Measurements from ENCODE around the gene KRT79.
"Not testable (repeated sequence)": the region's sequence is repeated elsewhere in the genome, so short reads cannot be mapped to it uniquely, and the experiment has no call there.

Gene KRT79

GRCh38 chr12:52801773-52802172, 32.3 kb downstream of the KRT79 start:
- DNase-seq, result no peak

- DNase-seq, result no peak
Measured at GRCh38 chr12:52800259-52800917, 33.7 kb downstream of the KRT79 start.

- DNase-seq, result no peak
Measured at GRCh38 chr12:52799505-52800211, 34.5 kb downstream of the KRT79 start.

GRCh38 chr12:52798671-52799504, 35.2 kb downstream of the KRT79 start:
- no peak for DNase-seq

GRCh38 chr12:52798003-52798670, 36.0 kb downstream of the KRT79 start:
- no peak for DNase-seq

- no peak for DNase-seq
Measured at GRCh38 chr12:52797529-52797894, 36.6 kb downstream of the KRT79 start.

- DNase-seq, result no peak
Measured at GRCh38 chr12:52796839-52797528, 37.1 kb downstream of the KRT79 start.

GRCh38 chr12:52796429-52796794, 37.7 kb downstream of the KRT79 start:
- DNase-seq, result no peak

- DNase-seq, result no peak
Measured at GRCh38 chr12:52795694-52796428, 38.2 kb downstream of the KRT79 start, which contains the start of gene KRT3. KRT3 (minus strand) TSS chr12:52796117; CDS start chr12:52796042, 75 bp downstream.

GRCh38 chr12:52795332-52795674, 38.8 kb downstream of the KRT79 start:
- DNase-seq, result not testable (repeated sequence)

GRCh38 chr12:52794479-52795331, 39.4 kb downstream of the KRT79 start:
- no peak for DNase-seq

- DNase-seq, result no peak
Measured at GRCh38 chr12:52792185-52793029, 41.7 kb downstream of the KRT79 start.

GRCh38 chr12:52791271-52792184, 42.6 kb downstream of the KRT79 start:
- no peak for DNase-seq

- DNase-seq, result no peak
Measured at GRCh38 chr12:52790427-52791270, 43.5 kb downstream of the KRT79 start.

- no peak for DNase-seq
Measured at GRCh38 chr12:52789637-52790426, 44.3 kb downstream of the KRT79 start.

GRCh38 chr12:52788876-52789636, 45.1 kb downstream of the KRT79 start:
- DNase-seq, result no peak

All from DMS153 (cell line).